SK-N-SH (cell line): ENCODE data around the gene ADAMTS17.

Source experiments
- EP300 ChIP-seq, 2 experiments: IDR thresholded peaks; 2 replicates each; pipeline versions ENCODE4 v1.4.0 to v1.6.1; 2012; ENCODE audit warnings: borderline replicate concordance in 1 of 2, low read depth in 1 of 2, low read length in 1 of 2
- FOSL2 ChIP-seq: IDR thresholded peaks from 2 replicates; pipeline ENCODE4 v1.4.0; 2012; ENCODE audit warnings: low read depth, mild to moderate bottlenecking, moderate library complexity, borderline replicate concordance
- GABPA ChIP-seq: IDR thresholded peaks from 2 replicates; pipeline ENCODE4 v1.4.0; 2012; ENCODE audit warnings: low read depth, mild to moderate bottlenecking
- JUND ChIP-seq: IDR thresholded peaks from 2 replicates; pipeline ENCODE4 v1.4.0; 2012
- MXI1 ChIP-seq: IDR thresholded peaks from 2 replicates; pipeline ENCODE4 v1.6.1; 2012; ENCODE audit warnings: mild to moderate bottlenecking, low read depth, low read length, improper control_type of control experiment
- POLR2AphosphoS5 ChIP-seq: IDR thresholded peaks from 2 replicates; pipeline ENCODE4 v1.6.1; 2012; ENCODE audit warnings: low read depth, low read length
- SMC3 ChIP-seq: IDR thresholded peaks from 2 replicates; pipeline ENCODE4 v1.6.1; 2012; ENCODE audit warnings: low read depth, low read length, improper control_type of control experiment
- TF ChIP-seq, protein P1 (sequence below): fragments of 200-600 bp; sonication (generic); IDR thresholded peaks from 2 replicates; pipeline ENCODE4 v1.6.1; 2017; ENCODE audit warnings: antibody characterized with exemption, mild to moderate bottlenecking, moderate library complexity
- TF ChIP-seq, protein P2 (sequence below): IDR thresholded peaks from 2 replicates; pipeline ENCODE4 v1.4.0; 2012; ENCODE audit warnings: low read depth

DNA sequence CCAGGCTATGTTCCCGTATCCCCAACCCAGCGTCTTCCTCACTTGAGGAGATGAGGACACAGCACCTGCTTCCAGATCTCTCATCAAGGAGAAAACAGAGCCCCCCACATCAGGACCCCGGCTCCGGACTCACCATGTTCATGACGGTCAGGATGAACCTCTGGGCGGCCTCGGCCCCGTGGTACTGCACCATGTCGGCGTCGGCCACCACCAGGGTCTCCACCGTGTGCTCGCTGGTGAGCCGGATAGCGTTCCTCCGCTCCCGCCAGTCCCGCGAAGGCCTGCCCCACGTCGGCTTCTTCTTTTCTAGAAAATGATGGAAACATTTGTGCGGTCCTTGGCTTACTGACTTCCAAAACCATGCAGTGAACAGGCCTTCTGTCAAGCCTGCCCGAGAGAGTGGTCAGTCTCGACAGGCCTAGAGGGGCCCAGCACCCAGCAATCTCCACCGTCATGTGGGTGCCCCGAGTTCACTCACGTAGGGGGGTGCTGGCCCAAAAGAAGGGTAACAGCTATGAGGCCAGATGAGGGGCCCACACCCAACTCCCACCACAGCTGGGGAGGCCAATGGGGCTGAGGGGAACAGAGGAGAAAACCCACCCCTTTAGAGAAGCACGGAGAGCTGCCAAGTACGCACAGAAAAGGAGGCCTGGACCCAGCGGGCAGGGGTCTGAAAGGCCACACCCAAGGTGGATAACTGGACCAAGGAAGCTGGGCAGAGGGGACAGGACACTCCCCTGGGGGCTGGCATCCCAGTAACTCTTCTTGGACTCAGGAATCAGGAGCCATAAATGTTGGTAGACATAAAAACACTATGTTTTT, 60.5 kb downstream of the ADAMTS17 start:
- TF ChIP-seq POLR2AphosphoS5 (no peak), JUND (no peak), SMC3 (no peak), MXI1 (no peak), FOSL2 (no peak), GABPA (no peak), EP300 (IDR thresholded peaks at IDR 0.05; ENCODE audit: borderline replicate concordance in 1 of 2, low read depth in 1 of 2, low read length in 1 of 2) (no peak)
- TF ChIP-seq, protein P1, sequence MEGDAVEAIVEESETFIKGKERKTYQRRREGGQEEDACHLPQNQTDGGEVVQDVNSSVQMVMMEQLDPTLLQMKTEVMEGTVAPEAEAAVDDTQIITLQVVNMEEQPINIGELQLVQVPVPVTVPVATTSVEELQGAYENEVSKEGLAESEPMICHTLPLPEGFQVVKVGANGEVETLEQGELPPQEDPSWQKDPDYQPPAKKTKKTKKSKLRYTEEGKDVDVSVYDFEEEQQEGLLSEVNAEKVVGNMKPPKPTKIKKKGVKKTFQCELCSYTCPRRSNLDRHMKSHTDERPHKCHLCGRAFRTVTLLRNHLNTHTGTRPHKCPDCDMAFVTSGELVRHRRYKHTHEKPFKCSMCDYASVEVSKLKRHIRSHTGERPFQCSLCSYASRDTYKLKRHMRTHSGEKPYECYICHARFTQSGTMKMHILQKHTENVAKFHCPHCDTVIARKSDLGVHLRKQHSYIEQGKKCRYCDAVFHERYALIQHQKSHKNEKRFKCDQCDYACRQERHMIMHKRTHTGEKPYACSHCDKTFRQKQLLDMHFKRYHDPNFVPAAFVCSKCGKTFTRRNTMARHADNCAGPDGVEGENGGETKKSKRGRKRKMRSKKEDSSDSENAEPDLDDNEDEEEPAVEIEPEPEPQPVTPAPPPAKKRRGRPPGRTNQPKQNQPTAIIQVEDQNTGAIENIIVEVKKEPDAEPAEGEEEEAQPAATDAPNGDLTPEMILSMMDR, result no peak
- TF ChIP-seq, protein P2, sequence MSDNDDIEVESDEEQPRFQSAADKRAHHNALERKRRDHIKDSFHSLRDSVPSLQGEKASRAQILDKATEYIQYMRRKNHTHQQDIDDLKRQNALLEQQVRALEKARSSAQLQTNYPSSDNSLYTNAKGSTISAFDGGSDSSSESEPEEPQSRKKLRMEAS, result no peak
